Heart right ventricle (tissue), 16 donors: ENCODE results near the gene AGAP1. TPM values are rescaled to one million over a fixed set of nuclear protein-coding genes. Genes with fewer than 3 reads are reported as not detected.

Experiments used
- ATAC-seq, 8 donors: fragments of 200-7000 bp; cut with Tn5 transposase; one replicate each; pipeline ENCODE4 v1.9.1; 2020; ENCODE audit warnings: mild to moderate bottlenecking in 8 of 8, moderate library complexity in 8 of 8, moderate number of reproducible peaks in 1 of 8
- DNase-seq, 2 donors: peaks; one replicate each; pipeline ENCODE4 v3.0.0-alpha.2; 2020
- H3K27ac ChIP-seq, 10 donors: fragments of 200-600 bp; sonication (generic) in 2 of 10; one replicate each; pipeline versions ENCODE4 v1.5.0 to v1.8.0; 2020 to 2022; ENCODE audit warnings: mild to moderate bottlenecking in 3 of 10
- H3K27me3 ChIP-seq, 7 donors: fragments of 200-600 bp; one replicate each; pipeline ENCODE4 v1.8.0; 2021 to 2022; ENCODE audit warnings: mild to moderate bottlenecking in 2 of 7
- H3K36me3 ChIP-seq, 9 donors: fragments of 200-600 bp; sonication (generic) in 1 of 9; one replicate each; pipeline versions ENCODE4 v1.5.0 to v1.8.0; 2020 to 2022; ENCODE audit warnings: mild to moderate bottlenecking in 2 of 9
- H3K4me1 ChIP-seq, 9 donors: fragments of 200-600 bp; sonication (generic) in 1 of 9; one replicate each; pipeline versions ENCODE4 v1.5.0 to v1.8.0; 2020 to 2022; ENCODE audit warnings: mild to moderate bottlenecking in 4 of 9
- H3K4me3 ChIP-seq, 10 donors: fragments of 200-600 bp; sonication (generic) in 2 of 10; one replicate each; pipeline versions ENCODE4 v1.5.0 to v1.8.0; 2020 to 2022; ENCODE audit warnings: mild to moderate bottlenecking in 7 of 10, moderate library complexity in 2 of 10
- H3K9me3 ChIP-seq, 11 donors: fragments of 200-600 bp in 10 of 11; sonication (generic) in 2 of 11; one replicate each; pipeline versions ENCODE4 v1.5.0 to v1.8.0; 2013 to 2022; ENCODE audit warnings: mild to moderate bottlenecking in 2 of 11, control low read depth in 1 of 11, moderate library complexity in 1 of 11
- CTCF ChIP-seq, 9 donors: fragments of 200-600 bp; sonication (generic) in 2 of 9; IDR thresholded peaks; one replicate each; pipeline versions ENCODE4 v1.5.0 to v1.8.0; 2021 to 2022; ENCODE audit warnings: antibody characterized with exemption in 9 of 9, mild to moderate bottlenecking in 5 of 9, moderate library complexity in 1 of 9
- WGBS, 2 donors: extraction: QIAGEN DNeasy Blood & Tissue Kit; methylation state at CpG; one replicate each; pipeline ENCODE4 v1.1.7; 2013; ENCODE audit warnings: inconsistent platforms in 1 of 2; 5-methylcytosine and 5-hydroxymethylcytosine counted together
- intact Hi-C, 10 donors: fragments of 100-400 bp; cut with DNase I; formaldehyde crosslinking; loops; one replicate each; pipeline versions ENCODE4 v1.11.1 to v1.14.2; 2022
- polyA plus RNA-seq, 2 donors: library from polyadenylated mRNA; stranded (reverse); fragments of 200-250 nt; gene quantifications; one replicate each; pipeline ENCODE4 v1.2.3, GENCODE V29; 2013
- total RNA-seq, 10 donors: library from RNA; stranded (reverse); fragmentation: NEBNext Ultra II Directional in 3 of 10; extraction: Animal tissue kit (Norgen Biotek cat#: 25700) in 3 of 10; gene quantifications; one replicate each; pipeline versions ENCODE4 v1.2.1 to v1.2.4, GENCODE V29; 2021 to 2023
- donor health status: Arrhythmogenic right ventricular cardiomyopathy.
- donor health status: ischemic (EF 13 %, LVEDD 7.1; RV severe dilation, severe dysfunction).
- donor health status: healthy with polysubstance abuse.
- donor health status: DM: no; HTN: yes; CAD: no.
- donor health status: DM: no; HTN: no; CAD: no.
- donor health status: ischemic (EF 25% LVEDD 6.9; RV normal size, moderate dysfunction).
- donor health status: ischemic (EF 25% LVEDD 5.7; RV mildly dilated, moderate dysfunction).
- donor health status: healthy.
- donor health status: DM: yes; HTN: yes; CAD: no.
- donor health status: Ischemic cardiomyopathy.
- donor health status: ischemic (EF 35%, LVEDD 5.7; RV mildly dilated, moderate dysfunction).
- donor health status: nonischemic (EF 11% LVEDD 7.7; RV severe dilation, severe dysfunction).
- donor health status: DM: yes; HTN: yes; CAD: no.
- donor health status: PGD.
- donor health status: ischemic (EF 29% LVEDD 5.4; RV normal size, mild dysfunction).
- donor health status: nonischemic (EF 23%, LVEDD 6.1; RV moderate dilation, normal function).

The AGAP1 gene
- total and polyA plus RNA-seq, 12 donors, result 3.5 to 29.2 (median 19.4) TPM

- DNase-seq, result no peak
- intact Hi-C loops, result loop anchor here in 2 of 10 donors (10.0 kb wide), 2 partner anchors 362 to 372 kb away; partner anchors contain the start of gene GBX2 (in 1 of the 2)
- no peaks in the 10 kb centered on the region for H3K9me3 ChIP-seq
- H3K36me3 ChIP-seq, result peaks cover 0 to 69% (median 22%) of the 10 kb centered on the region in 9 donors
- no peak for ATAC-seq
- H3K27me3 ChIP-seq, result no peaks in the 10 kb centered on the region
- TF ChIP-seq CTCF (IDR thresholded peaks at IDR 0.05), result no peak
- no peak overlapping the region for H3K27ac ChIP-seq
- H3K4me3 ChIP-seq, result no peak overlapping the region
- H3K4me1 ChIP-seq, result no peaks in the 10 kb centered on the region
Observed at GRCh38 chr2:235802542-235802941, 308.7 kb downstream of the AGAP1 start.

- DNase-seq, result no peak
- H3K27ac ChIP-seq, result no peak overlapping the region
- TF ChIP-seq CTCF (IDR thresholded peaks at IDR 0.05), result peak in 4 of 9 donors; percentile 31 to 42 (median 39)
- H3K4me3 ChIP-seq, result no peak overlapping the region
- WGBS, 2 donors, result 94 to 95% methylated on average over 1 of the region's 1 CpG
- intact Hi-C loops, result loop anchor here in 2 of 10 donors (10.0 kb wide), 2 partner anchors 362 to 372 kb away; partner anchors contain the start of gene GBX2 (in 1 of the 2)
- H3K36me3 ChIP-seq, result peaks cover 0 to 69% (median 26%) of the 10 kb centered on the region in 9 donors
- no peaks in the 10 kb centered on the region for H3K9me3 ChIP-seq
- ATAC-seq, result no peak
- no peaks in the 10 kb centered on the region for H3K4me1 ChIP-seq
- no peaks in the 10 kb centered on the region for H3K27me3 ChIP-seq
Observed at GRCh38 chr2:235803028-235803427, 309.2 kb downstream of the AGAP1 start.

GRCh38 chr2:235804676-235805075, 310.8 kb downstream of the AGAP1 start:
- peaks cover 0 to 69% (median 24%) of the 10 kb centered on the region in 9 donors for H3K36me3 ChIP-seq
- no peak overlapping the region for H3K27ac ChIP-seq
- H3K9me3 ChIP-seq, result no peaks in the 10 kb centered on the region
- ATAC-seq (no peak), DNase-seq (no peak)
- no peak for TF ChIP-seq CTCF (IDR thresholded peaks at IDR 0.05)
- no peak overlapping the region for H3K4me3 ChIP-seq
- no peaks in the 10 kb centered on the region for H3K4me1 ChIP-seq
- WGBS, 2 donors, result 69 to 80% methylated on average over 6 of the region's 6 CpGs
- intact Hi-C loops, result loop anchor here in 2 of 10 donors (10.0 kb wide), 2 partner anchors 360 to 370 kb away; partner anchors contain the start of gene GBX2 (in 1 of the 2)
- no peaks in the 10 kb centered on the region for H3K27me3 ChIP-seq

GRCh38 chr2:235806986-235807750, 313.3 kb downstream of the AGAP1 start:
- peaks cover 0 to 69% (median 18%) of the 10 kb centered on the region in 9 donors for H3K36me3 ChIP-seq
- H3K27me3 ChIP-seq, result no peaks in the 10 kb centered on the region
- no peak for DNase-seq
- H3K4me1 ChIP-seq, result no peaks in the 10 kb centered on the region
- no peaks in the 10 kb centered on the region for H3K9me3 ChIP-seq
- intact Hi-C loops, result loop anchor here in 2 of 10 donors (10.0 kb wide), 2 partner anchors 358 to 368 kb away; partner anchors contain the start of gene GBX2 (in 1 of the 2)
- no peak for ATAC-seq
- H3K27ac ChIP-seq, result no peak overlapping the region
- WGBS, 2 donors, result 91% methylated on average over 29 of the region's 29 CpGs
- no peak for TF ChIP-seq CTCF (IDR thresholded peaks at IDR 0.05)
- no peak overlapping the region for H3K4me3 ChIP-seq
